ENCODE data around the gene FJX1. TPM values are rescaled to one million over a fixed set of nuclear protein-coding genes. Genes with fewer than 3 reads are reported as not detected.

FJX1 gene
- total RNA-seq, 1 donor from 2014 or later = 7.4 TPM

DNA sequence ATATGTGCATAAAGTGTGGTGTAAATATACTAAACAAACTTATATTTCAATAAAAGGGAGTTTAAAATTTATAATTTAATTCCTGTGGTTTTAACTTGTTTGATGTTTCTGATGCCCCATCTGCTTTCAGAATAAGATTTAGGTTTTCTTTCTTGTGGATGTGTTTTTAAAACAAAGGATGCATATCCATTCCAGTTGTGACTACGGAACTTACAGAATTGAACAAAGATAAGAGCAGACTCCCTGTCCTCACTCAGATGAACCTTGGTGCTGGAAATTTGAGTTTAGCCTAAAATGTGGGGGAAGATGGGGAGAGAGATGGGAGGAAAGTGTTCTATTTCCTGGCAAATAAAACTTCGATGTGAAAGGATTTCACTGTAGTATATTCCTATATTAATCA lies 2.5 kb downstream of the FJX1 start:
- Histone ChIP-seq H3K4me1 (peaks cover 30% of the 10 kb centered on the region), H3K4me3 (no peak overlapping the region), H3K27me3 (no peaks in the 10 kb centered on the region), H3K27ac (no peak overlapping the region), H3K36me3 (no peaks in the 10 kb centered on the region), H3K9me3 (no peaks in the 10 kb centered on the region)
- intact Hi-C loops (cut with DNase I) = no loop called here
- TF ChIP-seq POLR2A (IDR thresholded peaks at IDR 0.05) (no peak), POLR2AphosphoS5 (IDR thresholded peaks at IDR 0.05; ENCODE audit: insufficient read depth in 1 of 2, low read depth in 1 of 2) (no peak)
- TF ChIP-seq, protein P1, sequence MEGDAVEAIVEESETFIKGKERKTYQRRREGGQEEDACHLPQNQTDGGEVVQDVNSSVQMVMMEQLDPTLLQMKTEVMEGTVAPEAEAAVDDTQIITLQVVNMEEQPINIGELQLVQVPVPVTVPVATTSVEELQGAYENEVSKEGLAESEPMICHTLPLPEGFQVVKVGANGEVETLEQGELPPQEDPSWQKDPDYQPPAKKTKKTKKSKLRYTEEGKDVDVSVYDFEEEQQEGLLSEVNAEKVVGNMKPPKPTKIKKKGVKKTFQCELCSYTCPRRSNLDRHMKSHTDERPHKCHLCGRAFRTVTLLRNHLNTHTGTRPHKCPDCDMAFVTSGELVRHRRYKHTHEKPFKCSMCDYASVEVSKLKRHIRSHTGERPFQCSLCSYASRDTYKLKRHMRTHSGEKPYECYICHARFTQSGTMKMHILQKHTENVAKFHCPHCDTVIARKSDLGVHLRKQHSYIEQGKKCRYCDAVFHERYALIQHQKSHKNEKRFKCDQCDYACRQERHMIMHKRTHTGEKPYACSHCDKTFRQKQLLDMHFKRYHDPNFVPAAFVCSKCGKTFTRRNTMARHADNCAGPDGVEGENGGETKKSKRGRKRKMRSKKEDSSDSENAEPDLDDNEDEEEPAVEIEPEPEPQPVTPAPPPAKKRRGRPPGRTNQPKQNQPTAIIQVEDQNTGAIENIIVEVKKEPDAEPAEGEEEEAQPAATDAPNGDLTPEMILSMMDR (IDR thresholded peaks at IDR 0.05) = no peak
- DNase-seq (ENCODE audit: extremely low spot score in 2 of 2) = no peak

DNA sequence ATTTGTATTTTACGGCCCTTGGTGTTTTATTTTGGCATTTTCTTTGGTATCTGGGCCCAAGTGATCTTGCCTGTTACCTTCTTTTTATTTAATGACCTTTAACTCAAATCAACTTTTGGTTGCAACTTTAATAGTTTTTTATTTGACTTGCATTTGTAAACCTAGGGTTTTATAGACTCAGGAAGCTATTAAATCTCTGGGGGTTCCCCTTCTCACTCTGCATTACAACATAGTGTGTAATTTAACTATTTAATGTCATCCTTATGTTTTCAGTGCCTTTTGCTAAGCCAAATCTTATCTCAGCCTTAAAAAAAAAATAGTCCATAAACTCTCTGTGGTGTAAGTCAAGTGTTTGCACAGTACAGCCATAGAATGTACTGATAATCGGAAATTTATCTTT lies 3.4 kb downstream of the FJX1 start:
- Histone ChIP-seq H3K36me3 (no peaks in the 10 kb centered on the region), H3K9me3 (no peaks in the 10 kb centered on the region), H3K27ac (no peak overlapping the region), H3K4me1 (peaks cover 30% of the 10 kb centered on the region), H3K4me3 (no peak overlapping the region), H3K27me3 (no peaks in the 10 kb centered on the region)
- intact Hi-C loops (cut with DNase I) = no loop called here
- TF ChIP-seq, protein P1 (IDR thresholded peaks at IDR 0.05) = no peak
- TF ChIP-seq POLR2AphosphoS5 (IDR thresholded peaks at IDR 0.05; ENCODE audit: insufficient read depth in 1 of 2, low read depth in 1 of 2) (no peak), POLR2A (IDR thresholded peaks at IDR 0.05) (no peak)
- DNase-seq (ENCODE audit: extremely low spot score in 2 of 2) = no peak

DNA sequence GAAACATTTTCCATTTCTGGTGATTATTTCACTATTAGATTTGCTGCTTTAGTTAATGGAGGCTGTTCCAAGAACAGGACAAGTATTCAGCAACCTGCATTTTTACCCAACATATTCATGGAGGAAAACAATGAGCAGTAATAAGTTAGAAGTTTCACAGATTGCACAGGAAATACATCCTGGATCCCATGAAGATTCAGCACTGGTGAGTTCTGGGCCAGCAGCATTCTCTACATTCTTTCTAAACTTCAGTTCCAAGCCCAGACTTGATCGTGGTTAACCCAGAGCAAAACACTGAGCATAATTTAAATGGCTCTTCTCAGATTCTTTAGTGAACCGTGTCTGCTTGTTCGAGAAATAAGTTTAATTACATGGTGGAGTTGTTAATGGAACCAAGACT lies 3.8 kb downstream of the FJX1 start:
- intact Hi-C loops (cut with DNase I) = no loop called here
- H3K27ac ChIP-seq = no peak overlapping the region
- no peak for TF ChIP-seq POLR2AphosphoS5 (IDR thresholded peaks at IDR 0.05; ENCODE audit: insufficient read depth in 1 of 2, low read depth in 1 of 2)
- TF ChIP-seq, protein P1 (IDR thresholded peaks at IDR 0.05) = no peak
- no peak for TF ChIP-seq POLR2A (IDR thresholded peaks at IDR 0.05)

DNA sequence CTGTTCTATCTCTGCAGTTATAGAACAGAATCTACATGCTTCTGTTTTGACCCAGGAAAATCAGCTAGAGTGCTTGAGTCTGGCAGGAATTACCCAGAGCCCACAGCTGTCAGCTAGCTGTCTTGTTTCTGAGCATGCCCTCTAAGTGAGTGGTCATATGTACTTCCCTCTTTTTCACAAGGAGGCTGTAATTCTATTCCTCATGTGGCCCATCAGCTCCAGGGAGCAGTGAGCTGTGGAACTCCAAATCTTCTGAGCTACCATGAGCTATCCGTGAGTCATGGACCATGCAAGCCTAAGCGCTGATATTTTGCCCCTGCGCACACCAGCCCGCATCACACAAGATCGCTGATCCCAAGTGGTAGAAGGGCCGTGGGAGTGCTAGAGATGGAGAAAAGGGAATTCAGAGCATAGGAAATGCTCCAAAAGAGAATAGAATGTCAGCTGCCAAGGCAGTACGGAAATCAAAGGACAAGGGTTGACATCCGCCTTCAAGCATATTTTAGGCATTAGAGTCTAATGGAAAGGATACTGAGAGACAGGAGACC lies 5.4 kb downstream of the FJX1 start:
- Histone ChIP-seq H3K4me1 (peaks cover 21% of the 10 kb centered on the region), H3K36me3 (no peaks in the 10 kb centered on the region), H3K27ac (no peak overlapping the region), H3K27me3 (no peaks in the 10 kb centered on the region), H3K9me3 (no peaks in the 10 kb centered on the region), H3K4me3 (no peak overlapping the region)
- no peak for TF ChIP-seq POLR2A (IDR thresholded peaks at IDR 0.05)
- no peak for DNase-seq (ENCODE audit: extremely low spot score in 2 of 2)
- intact Hi-C loops (cut with DNase I) = no loop called here

More for the DNA sequence above, 3.8 kb downstream of the FJX1 start:
- H3K4me3 ChIP-seq = no peak overlapping the region
- no peaks in the 10 kb centered on the region for H3K9me3 ChIP-seq
- DNase-seq (ENCODE audit: extremely low spot score in 2 of 2) = no peak
- peaks cover 30% of the 10 kb centered on the region for H3K4me1 ChIP-seq
- no peaks in the 10 kb centered on the region for H3K27me3 ChIP-seq
- no peaks in the 10 kb centered on the region for H3K36me3 ChIP-seq

DNA sequence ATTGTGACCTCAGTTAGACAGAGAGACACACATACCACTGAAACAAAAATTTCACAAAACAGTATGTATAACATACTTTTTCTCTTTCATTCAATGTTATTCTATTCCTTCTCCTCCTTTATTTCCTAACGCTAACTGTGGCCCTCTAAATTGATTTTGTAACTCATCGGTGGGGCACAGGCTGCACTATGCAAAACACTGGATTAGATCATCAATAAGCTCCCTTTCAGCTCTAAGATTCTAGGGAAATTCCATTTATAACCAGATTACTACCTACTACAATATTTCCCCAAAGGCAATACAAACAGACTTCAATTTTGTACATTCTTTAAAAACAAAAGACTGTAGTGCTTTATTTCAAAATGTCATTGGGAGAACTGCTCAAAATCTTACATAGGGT lies 6.1 kb downstream of the FJX1 start:
- Histone ChIP-seq H3K4me3 (no peak overlapping the region), H3K27me3 (no peaks in the 10 kb centered on the region), H3K27ac (no peak overlapping the region), H3K36me3 (no peaks in the 10 kb centered on the region), H3K4me1 (peaks cover 16% of the 10 kb centered on the region), H3K9me3 (no peaks in the 10 kb centered on the region)
- DNase-seq (ENCODE audit: extremely low spot score in 2 of 2) = no peak
- TF ChIP-seq, protein P1 (IDR thresholded peaks at IDR 0.05) = no peak
- TF ChIP-seq POLR2A (IDR thresholded peaks at IDR 0.05) (no peak), POLR2AphosphoS5 (IDR thresholded peaks at IDR 0.05; ENCODE audit: insufficient read depth in 1 of 2, low read depth in 1 of 2) (no peak)
- intact Hi-C loops (cut with DNase I) = no loop called here

Data from vagina (tissue), 2 donors.